Upper lobe of left lung (tissue), 6 donors: Measurements from ENCODE around the gene TP53AIP1. TPM values are rescaled to one million over a fixed set of nuclear protein-coding genes. Genes with fewer than 3 reads are reported as not detected.

ENCODE experiments used
- ATAC-seq, 2 donors: fragments of 200-7000 bp; cut with Tn5 transposase; one replicate each; pipeline ENCODE4 v1.9.1; 2022; ENCODE audit warnings: mild to moderate bottlenecking in 2 of 2, moderate library complexity in 2 of 2; ENCODE audit not compliant: low FRiP score in 2 of 2
- DNase-seq, 2 donors: peaks; one replicate each; pipeline ENCODE4 v3.0.0-alpha.2; 2019 to 2020
- H3K27ac ChIP-seq, 4 donors: fragments of 200-600 bp; sonication (generic); one replicate each; pipeline ENCODE4 v1.5.1; 2016 to 2019
- H3K27me3 ChIP-seq, 4 donors: fragments of 200-600 bp; sonication (generic); one replicate each; pipeline ENCODE4 v1.5.1; 2017 to 2019
- H3K36me3 ChIP-seq, 4 donors: fragments of 200-600 bp; sonication (generic); one replicate each; pipeline ENCODE4 v1.5.1; 2016 to 2019
- H3K4me1 ChIP-seq, 4 donors: fragments of 200-600 bp; sonication (generic); one replicate each; pipeline ENCODE4 v1.5.1; 2018 to 2019
- H3K4me3 ChIP-seq, 4 donors: fragments of 200-600 bp; sonication (generic); one replicate each; pipeline ENCODE4 v1.5.1; 2017 to 2019; ENCODE audit warnings: mild to moderate bottlenecking in 2 of 4, moderate library complexity in 1 of 4
- H3K9me3 ChIP-seq, 4 donors: fragments of 200-600 bp; sonication (generic); one replicate each; pipeline ENCODE4 v1.5.1; 2018 to 2019
- EP300 ChIP-seq, 4 donors: sonication (generic); formaldehyde crosslinking; IDR thresholded peaks; one replicate each; pipeline ENCODE4 v1.5.1; 2017; ENCODE audit warnings: antibody characterized with exemption in 4 of 4, control low read depth in 2 of 4
- POLR2A ChIP-seq, 4 donors: fragments of 450-650 bp; IDR thresholded peaks; one replicate each; pipeline ENCODE4 v1.5.1; 2016 to 2017; ENCODE audit warnings: antibody characterized with exemption in 4 of 4, mild to moderate bottlenecking in 2 of 4
- POLR2AphosphoS5 ChIP-seq, 2 donors: sonication (generic); formaldehyde crosslinking; IDR thresholded peaks; one replicate each; pipeline ENCODE4 v1.5.1; 2017; ENCODE audit warnings: antibody characterized with exemption in 2 of 2
- WGBS, 2 donors: methylation state at CpG; one replicate each; pipeline ENCODE4 v1.1.5; 2017 to 2018; 5-methylcytosine and 5-hydroxymethylcytosine counted together
- total RNA-seq, 6 donors: library from RNA; depleted of rRNA in 4 of 6; stranded (reverse); fragments of >200 nt in 4 of 6; gene quantifications; one replicate each; pipeline versions ENCODE4 v1.1.0 to v1.2.1, GENCODE V29; 2016 to 2021
- TF ChIP-seq, protein P1 (sequence below), 6 experiments: fragments of 450-650 bp in 4 of 6; fragments of 200-600 bp in 2 of 6; sonication (generic) in 2 of 6; IDR thresholded peaks; one replicate each; pipeline ENCODE4 v1.5.1; 2016 to 2019; ENCODE audit warnings: antibody characterized with exemption in 6 of 6
- donor health status: DM: no; HTN: no; CAD: no; lungs with moderate emphysema.
- donor health status: DM: no; HTN: yes; CAD: no; lungs with severe emphysema.

TP53AIP1 gene
- total RNA-seq, 6 donors from 2014 or later: 0.89 TPM; not detected in 5

DNA sequence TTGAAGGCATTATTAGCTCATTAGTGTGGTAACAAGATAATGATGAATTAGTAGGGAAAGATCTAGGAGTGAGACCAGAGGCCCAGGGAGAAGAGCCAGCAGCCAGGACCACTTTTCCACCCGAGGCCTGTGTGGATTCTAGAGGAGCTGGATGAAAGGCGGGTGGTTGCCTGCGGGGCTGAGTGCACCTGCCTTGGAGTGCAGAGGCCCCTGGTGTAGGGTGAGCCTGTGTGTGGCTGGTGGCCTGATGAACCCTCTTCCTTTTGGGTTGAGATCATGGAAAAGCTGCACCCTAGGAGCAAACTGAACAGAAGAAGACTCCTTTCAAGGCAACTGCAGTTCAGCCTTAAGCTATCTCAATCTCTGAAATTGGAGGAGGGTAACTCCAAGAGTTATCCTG lies 5.9 kb upstream of the TP53AIP1 start:
- Histone ChIP-seq H3K27me3 (no peaks in the 10 kb centered on the region), H3K4me3 (no peak overlapping the region), H3K27ac (no peak overlapping the region), H3K4me1 (no peaks in the 10 kb centered on the region), H3K36me3 (no peaks in the 10 kb centered on the region), H3K9me3 (no peaks in the 10 kb centered on the region)
- DNase-seq: no peak
- TF ChIP-seq EP300 (IDR thresholded peaks at IDR 0.05) (no peak), POLR2A (IDR thresholded peaks at IDR 0.05) (no peak), POLR2AphosphoS5 (IDR thresholded peaks at IDR 0.05) (no peak)
- TF ChIP-seq, protein P1, sequence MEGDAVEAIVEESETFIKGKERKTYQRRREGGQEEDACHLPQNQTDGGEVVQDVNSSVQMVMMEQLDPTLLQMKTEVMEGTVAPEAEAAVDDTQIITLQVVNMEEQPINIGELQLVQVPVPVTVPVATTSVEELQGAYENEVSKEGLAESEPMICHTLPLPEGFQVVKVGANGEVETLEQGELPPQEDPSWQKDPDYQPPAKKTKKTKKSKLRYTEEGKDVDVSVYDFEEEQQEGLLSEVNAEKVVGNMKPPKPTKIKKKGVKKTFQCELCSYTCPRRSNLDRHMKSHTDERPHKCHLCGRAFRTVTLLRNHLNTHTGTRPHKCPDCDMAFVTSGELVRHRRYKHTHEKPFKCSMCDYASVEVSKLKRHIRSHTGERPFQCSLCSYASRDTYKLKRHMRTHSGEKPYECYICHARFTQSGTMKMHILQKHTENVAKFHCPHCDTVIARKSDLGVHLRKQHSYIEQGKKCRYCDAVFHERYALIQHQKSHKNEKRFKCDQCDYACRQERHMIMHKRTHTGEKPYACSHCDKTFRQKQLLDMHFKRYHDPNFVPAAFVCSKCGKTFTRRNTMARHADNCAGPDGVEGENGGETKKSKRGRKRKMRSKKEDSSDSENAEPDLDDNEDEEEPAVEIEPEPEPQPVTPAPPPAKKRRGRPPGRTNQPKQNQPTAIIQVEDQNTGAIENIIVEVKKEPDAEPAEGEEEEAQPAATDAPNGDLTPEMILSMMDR (IDR thresholded peaks at IDR 0.05): no peak
- 56 to 60% methylated on average over 3 of the region's 3 CpGs for WGBS, 2 donors
- peak in 1 of 2 donors; percentile 56 for ATAC-seq

- no peaks in the 10 kb centered on the region for H3K27me3 ChIP-seq
- DNase-seq (no peak), ATAC-seq (no peak)
- no peak overlapping the region for H3K27ac ChIP-seq
- no peaks in the 10 kb centered on the region for H3K36me3 ChIP-seq
- no peak overlapping the region for H3K4me3 ChIP-seq
- no peaks in the 10 kb centered on the region for H3K4me1 ChIP-seq
- no peaks in the 10 kb centered on the region for H3K9me3 ChIP-seq
- TF ChIP-seq EP300 (IDR thresholded peaks at IDR 0.05) (no peak), POLR2A (IDR thresholded peaks at IDR 0.05) (no peak), POLR2AphosphoS5 (IDR thresholded peaks at IDR 0.05) (no peak)
- TF ChIP-seq, protein P1 (IDR thresholded peaks at IDR 0.05): no peak
- WGBS, 2 donors: 87 to 92% methylated on average over 2 of the region's 2 CpGs
Measured at GRCh38 chr11:128947773-128948172, 5.1 kb upstream of the TP53AIP1 start.

- ATAC-seq (no peak), DNase-seq (no peak)
- Histone ChIP-seq H3K4me1 (no peaks in the 10 kb centered on the region), H3K9me3 (no peaks in the 10 kb centered on the region), H3K27ac (no peak overlapping the region), H3K4me3 (no peak overlapping the region), H3K27me3 (no peaks in the 10 kb centered on the region), H3K36me3 (no peaks in the 10 kb centered on the region)
- 76 to 86% methylated on average over 2 of the region's 2 CpGs for WGBS, 2 donors
- TF ChIP-seq POLR2A (IDR thresholded peaks at IDR 0.05): no peak
- no peak for TF ChIP-seq EP300 (IDR thresholded peaks at IDR 0.05)
- TF ChIP-seq POLR2AphosphoS5 (IDR thresholded peaks at IDR 0.05): no peak
- TF ChIP-seq, protein P1 (IDR thresholded peaks at IDR 0.05): no peak
Measured at GRCh38 chr11:128946648-128947047, 4.0 kb upstream of the TP53AIP1 start.

GRCh38 chr11:128943428-128943976 lies 831 bp upstream of the TP53AIP1 start:
- Histone ChIP-seq H3K9me3 (no peaks in the 10 kb centered on the region), H3K27ac (no peak overlapping the region), H3K4me3 (no peak overlapping the region), H3K36me3 (no peaks in the 10 kb centered on the region), H3K27me3 (no peaks in the 10 kb centered on the region), H3K4me1 (no peaks in the 10 kb centered on the region)
- WGBS, 2 donors: 89 to 90% methylated on average over 14 to 16 of the region's 16 CpGs
- ATAC-seq (no peak), DNase-seq (no peak)
- TF ChIP-seq POLR2AphosphoS5 (IDR thresholded peaks at IDR 0.05) (no peak), EP300 (IDR thresholded peaks at IDR 0.05) (no peak), POLR2A (IDR thresholded peaks at IDR 0.05) (no peak)
- TF ChIP-seq, protein P1 (IDR thresholded peaks at IDR 0.05): no peak

DNA sequence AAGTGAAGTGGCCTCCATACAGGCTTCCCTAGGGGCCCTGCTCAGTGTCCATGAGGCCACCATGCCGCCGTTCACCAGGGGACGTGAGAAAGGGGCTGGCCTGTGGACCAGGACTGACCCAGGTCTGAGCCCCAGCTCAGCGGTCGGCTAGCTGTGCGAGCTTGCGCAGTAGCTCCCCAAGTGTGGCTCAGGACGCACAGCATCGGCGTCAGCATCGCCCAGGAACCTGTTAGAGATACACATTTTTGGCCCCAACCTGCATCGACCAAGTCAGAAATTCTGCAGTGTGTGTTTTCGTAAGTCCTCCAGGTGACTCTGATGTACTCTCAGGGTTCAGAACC lies 429 bp downstream of the TP53AIP1 start:
- DNase-seq: peak in 1 of 2 donors; percentile 60
- no peak overlapping the region for H3K27ac ChIP-seq
- no peak for ATAC-seq
- 89 to 97% methylated on average over 2 to 13 of the region's 13 CpGs for WGBS, 2 donors
- H3K9me3 ChIP-seq: no peaks in the 10 kb centered on the region
- no peaks in the 10 kb centered on the region for H3K4me1 ChIP-seq
- no peaks in the 10 kb centered on the region for H3K36me3 ChIP-seq
- H3K4me3 ChIP-seq: no peak overlapping the region
- H3K27me3 ChIP-seq: no peaks in the 10 kb centered on the region
- TF ChIP-seq POLR2A (IDR thresholded peaks at IDR 0.05): no peak
- TF ChIP-seq EP300 (IDR thresholded peaks at IDR 0.05): no peak
- no peak for TF ChIP-seq POLR2AphosphoS5 (IDR thresholded peaks at IDR 0.05)
- TF ChIP-seq, protein P1 (IDR thresholded peaks at IDR 0.05): no peak
